ENCODE measurements around the gene TBC1D8.

- no peak for TF ChIP-seq POLR2A (IDR thresholded peaks at IDR 0.05)
- TF ChIP-seq CTCF (IDR thresholded peaks at IDR 0.05), result no peak
Measured at GRCh38 chr2:100976061-100976460, 175.1 kb downstream of the TBC1D8 start.
